ENCODE results near the gene ANO9.

DNA sequence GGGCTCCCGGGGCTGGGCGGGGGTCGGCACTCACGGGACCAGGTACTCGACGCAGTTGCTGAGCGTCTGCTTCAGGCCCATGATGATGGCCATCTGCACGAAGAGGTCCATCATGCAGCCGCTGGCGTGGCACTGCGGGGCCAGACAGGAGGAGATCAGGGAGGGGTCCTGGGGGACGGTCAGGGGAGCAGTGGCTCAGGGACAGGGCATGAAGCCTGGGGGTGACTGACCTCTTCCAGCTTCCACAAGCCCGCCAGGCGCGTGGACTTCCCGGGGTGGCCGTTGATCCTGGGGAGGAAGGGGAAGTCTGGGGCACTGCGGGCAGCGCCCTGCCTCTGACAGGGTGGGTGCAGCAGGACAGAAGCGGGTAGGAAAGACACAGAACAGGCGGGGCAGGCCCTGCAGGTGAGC lies 20.9 kb downstream of the ANO9 start:
- no peak for TF ChIP-seq EZH2 (IDR thresholded peaks at IDR 0.05; ENCODE audit: borderline replicate concordance, low read depth, low read length, poor library complexity, severe bottlenecking)
- TF ChIP-seq, protein P1, sequence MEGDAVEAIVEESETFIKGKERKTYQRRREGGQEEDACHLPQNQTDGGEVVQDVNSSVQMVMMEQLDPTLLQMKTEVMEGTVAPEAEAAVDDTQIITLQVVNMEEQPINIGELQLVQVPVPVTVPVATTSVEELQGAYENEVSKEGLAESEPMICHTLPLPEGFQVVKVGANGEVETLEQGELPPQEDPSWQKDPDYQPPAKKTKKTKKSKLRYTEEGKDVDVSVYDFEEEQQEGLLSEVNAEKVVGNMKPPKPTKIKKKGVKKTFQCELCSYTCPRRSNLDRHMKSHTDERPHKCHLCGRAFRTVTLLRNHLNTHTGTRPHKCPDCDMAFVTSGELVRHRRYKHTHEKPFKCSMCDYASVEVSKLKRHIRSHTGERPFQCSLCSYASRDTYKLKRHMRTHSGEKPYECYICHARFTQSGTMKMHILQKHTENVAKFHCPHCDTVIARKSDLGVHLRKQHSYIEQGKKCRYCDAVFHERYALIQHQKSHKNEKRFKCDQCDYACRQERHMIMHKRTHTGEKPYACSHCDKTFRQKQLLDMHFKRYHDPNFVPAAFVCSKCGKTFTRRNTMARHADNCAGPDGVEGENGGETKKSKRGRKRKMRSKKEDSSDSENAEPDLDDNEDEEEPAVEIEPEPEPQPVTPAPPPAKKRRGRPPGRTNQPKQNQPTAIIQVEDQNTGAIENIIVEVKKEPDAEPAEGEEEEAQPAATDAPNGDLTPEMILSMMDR (conservative IDR thresholded peaks at IDR 0.05; ENCODE audit: low read depth, low read length) = no peak
